Measurements from ENCODE around the gene HMBS. TPM values are rescaled to one million over a fixed set of nuclear protein-coding genes. Genes with fewer than 3 reads are reported as not detected.

HMBS gene
- total RNA-seq, 1 donor = 14.9 TPM

DNA sequence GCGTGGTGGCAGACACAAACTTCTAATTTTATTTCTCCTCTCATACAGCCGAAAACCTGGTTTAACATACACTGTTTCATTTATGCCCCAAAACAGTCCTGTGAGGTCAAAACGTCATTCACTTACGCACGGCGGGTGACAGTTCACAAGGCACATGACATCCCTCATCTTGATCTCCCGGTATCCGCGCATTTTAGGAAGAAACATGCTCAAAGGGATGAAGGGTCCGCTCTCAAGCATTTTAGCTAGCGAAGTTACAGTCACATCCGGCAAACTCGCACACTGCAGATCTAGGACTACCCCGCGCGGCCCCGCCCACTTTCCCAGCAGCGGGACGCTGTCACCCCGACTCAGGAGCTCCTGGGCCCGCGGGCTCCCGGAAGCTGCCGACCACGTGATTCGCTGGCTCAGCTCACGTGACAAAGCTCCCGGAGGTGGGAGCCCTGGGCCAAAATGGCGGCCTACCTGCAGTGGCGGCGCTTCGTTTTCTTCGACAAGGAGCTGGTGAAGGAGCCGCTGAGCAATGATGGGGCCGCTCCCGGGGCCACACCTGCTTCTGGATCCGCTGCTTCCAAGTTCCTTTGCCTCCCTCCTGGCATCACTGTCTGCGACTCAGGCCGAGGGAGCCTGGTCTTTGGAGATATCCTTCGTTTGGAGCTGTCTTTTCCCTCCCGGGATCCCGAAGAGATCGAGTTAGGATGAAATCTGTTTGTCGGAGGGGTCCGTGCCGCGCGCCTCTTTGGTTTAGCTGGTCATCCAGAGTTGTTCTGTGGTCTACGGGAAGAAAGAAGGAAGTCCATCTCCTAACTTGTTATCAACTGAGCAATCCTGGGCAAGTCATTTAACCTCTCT is 17.1 kb upstream of the HMBS start, which contains the start of gene VPS11:
TSS of gene VPS11 (plus strand) at position 448 of the 852 bp plus-strand sequence. CDS start at position 454, 6 bp downstream.
- DNase-seq (ENCODE audit: low read depth) = peak; percentile 95
- TF ChIP-seq, protein P1, sequence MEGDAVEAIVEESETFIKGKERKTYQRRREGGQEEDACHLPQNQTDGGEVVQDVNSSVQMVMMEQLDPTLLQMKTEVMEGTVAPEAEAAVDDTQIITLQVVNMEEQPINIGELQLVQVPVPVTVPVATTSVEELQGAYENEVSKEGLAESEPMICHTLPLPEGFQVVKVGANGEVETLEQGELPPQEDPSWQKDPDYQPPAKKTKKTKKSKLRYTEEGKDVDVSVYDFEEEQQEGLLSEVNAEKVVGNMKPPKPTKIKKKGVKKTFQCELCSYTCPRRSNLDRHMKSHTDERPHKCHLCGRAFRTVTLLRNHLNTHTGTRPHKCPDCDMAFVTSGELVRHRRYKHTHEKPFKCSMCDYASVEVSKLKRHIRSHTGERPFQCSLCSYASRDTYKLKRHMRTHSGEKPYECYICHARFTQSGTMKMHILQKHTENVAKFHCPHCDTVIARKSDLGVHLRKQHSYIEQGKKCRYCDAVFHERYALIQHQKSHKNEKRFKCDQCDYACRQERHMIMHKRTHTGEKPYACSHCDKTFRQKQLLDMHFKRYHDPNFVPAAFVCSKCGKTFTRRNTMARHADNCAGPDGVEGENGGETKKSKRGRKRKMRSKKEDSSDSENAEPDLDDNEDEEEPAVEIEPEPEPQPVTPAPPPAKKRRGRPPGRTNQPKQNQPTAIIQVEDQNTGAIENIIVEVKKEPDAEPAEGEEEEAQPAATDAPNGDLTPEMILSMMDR (IDR thresholded peaks at IDR 0.05; ENCODE audit: insufficient read depth, low read length) = no peak
- H3K4me3 ChIP-seq (ENCODE audit: low read depth, low read length) = peak within 1 kb of the TSS; percentile 99

DNA sequence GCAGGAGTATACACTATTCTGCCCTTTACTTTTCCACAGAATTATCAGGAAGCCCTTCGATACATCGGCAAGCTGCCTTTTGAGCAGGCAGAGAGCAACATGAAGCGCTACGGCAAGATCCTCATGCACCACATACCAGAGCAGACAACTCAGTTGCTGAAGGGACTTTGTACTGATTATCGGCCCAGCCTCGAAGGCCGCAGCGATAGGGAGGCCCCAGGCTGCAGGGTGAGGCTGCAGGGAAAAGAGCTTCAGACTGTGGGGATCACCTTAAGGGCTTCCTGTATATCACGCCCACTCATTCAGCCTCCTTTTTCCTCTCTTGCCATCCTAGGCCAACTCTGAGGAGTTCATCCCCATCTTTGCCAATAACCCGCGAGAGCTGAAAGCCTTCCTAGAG is 6.8 kb upstream of the HMBS start:
- DNase-seq (ENCODE audit: low read depth) = no peak
- H3K4me3 ChIP-seq (ENCODE audit: low read depth, low read length) = no peak overlapping the region
- TF ChIP-seq, protein P1 (IDR thresholded peaks at IDR 0.05; ENCODE audit: insufficient read depth, low read length) = no peak

DNA sequence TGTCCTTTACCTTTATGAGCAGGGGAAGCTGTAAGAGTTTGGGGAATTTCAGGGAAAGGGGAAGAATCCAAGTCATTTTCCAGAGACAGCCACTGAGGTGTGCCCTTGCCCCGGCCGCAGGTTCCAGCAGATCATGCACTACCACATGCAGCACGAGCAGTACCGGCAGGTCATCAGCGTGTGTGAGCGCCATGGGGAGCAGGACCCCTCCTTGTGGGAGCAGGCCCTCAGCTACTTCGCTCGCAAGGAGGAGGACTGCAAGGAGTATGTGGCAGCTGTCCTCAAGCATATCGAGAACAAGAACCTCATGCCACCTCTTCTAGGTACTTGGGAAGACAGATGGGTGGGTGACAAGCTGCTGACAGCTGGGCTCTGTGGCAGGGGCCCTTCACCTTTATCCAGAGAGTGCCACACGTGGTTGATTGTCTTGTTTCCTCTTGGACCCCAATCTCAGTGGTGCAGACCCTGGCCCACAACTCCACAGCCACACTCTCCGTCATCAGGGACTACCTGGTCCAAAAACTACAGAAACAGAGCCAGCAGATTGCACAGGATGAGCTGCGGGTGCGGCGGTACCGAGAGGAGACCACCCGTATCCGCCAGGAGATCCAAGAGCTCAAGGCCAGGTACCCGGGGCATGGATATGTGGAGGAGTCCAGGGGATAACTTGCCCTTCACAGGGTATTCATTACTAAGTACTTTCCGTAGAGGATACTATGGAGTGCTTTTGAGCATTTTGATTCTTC is 5.8 kb upstream of the HMBS start:
- no peak for DNase-seq (ENCODE audit: low read depth)
- TF ChIP-seq, protein P1 (IDR thresholded peaks at IDR 0.05; ENCODE audit: insufficient read depth, low read length) = no peak
- H3K4me3 ChIP-seq (ENCODE audit: low read depth, low read length) = no peak overlapping the region

DNA sequence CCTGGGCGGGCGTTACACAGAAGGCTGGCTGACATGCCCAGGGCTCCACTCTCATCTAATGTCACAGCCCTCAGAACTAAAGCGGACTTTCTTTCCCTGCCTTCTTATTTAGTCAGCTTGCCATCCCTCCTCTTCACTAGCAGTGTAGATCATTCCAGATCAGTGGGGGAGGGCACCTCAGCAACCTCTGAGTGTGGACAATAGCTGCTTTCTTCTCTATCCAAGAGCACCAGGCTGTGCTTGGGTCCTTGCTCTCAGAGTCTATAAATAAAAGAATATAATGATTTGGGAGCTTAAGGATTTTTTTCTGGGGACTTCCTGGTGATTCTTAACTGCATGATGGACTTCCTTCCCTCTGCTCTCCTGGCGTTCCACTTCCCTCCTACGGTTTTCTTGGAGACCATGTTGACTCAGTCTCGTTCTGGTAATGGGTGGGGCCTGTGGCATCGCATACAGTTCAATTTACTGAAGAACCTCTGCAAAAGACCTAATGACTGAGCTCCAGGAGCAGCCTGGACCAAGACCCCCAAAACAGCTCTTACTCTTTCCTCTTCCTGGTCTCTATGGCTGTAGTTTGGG is 2.9 kb upstream of the HMBS start:
- TF ChIP-seq, protein P1 (IDR thresholded peaks at IDR 0.05; ENCODE audit: insufficient read depth, low read length) = no peak
- H3K4me3 ChIP-seq (ENCODE audit: low read depth, low read length) = no peak overlapping the region
- no peak for DNase-seq (ENCODE audit: low read depth)

DNA sequence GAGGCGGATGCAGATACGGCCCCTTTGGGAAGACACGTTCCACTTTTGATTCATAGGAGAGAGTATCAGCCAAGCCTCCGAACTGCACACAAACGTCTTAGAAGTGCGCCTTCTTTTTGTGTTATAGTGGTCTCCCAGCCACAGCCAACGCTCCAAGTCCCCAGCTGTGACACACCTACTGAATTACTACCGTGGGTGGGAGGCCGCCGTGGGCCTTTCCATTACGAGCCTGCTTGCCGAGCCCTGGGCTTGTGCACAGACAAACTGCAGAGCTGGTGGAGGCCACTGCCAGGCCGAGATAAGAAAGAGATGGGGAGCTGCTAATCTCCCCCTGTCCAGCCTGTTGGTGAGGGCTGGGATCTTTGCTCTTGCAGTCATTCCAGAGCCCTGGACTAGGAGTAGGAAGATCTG is 761 bp downstream of the HMBS start:
- TF ChIP-seq, protein P1 (IDR thresholded peaks at IDR 0.05; ENCODE audit: insufficient read depth, low read length) = no peak
- peak overlapping the region; percentile 91 for H3K4me3 ChIP-seq (ENCODE audit: low read depth, low read length)
- DNase-seq (ENCODE audit: low read depth) = no peak

DNA sequence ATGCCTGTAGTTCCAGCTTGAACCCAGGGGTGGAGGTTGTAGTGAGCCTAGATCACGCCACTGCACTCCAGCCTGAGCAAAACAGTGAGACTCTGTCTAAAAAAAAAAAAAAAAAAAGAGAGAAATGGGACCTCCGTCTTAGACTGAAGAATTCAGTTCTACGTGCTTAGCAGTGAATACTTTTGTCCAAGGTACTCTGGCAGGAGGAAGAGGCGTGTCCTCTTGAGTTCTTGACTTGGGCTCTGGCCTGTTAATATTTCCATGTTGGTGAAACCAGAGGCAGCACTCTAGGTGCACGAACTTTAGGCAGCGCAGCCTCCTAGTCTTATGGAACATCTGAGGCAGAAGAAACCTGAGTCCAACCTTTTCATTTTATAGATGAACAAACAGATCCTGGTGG is 2.4 kb downstream of the HMBS start:
- no peak for DNase-seq (ENCODE audit: low read depth)
- TF ChIP-seq, protein P1 (IDR thresholded peaks at IDR 0.05; ENCODE audit: insufficient read depth, low read length) = no peak
- no peak overlapping the region for H3K4me3 ChIP-seq (ENCODE audit: low read depth, low read length)
